ENCODE results near the gene RBP5. TPM values are rescaled to one million over a fixed set of nuclear protein-coding genes. Genes with fewer than 3 reads are reported as not detected.
A peak's percentile ranks its signal among the peaks of the same experiment; 100 is the strongest.

Gene RBP5
- total and polyA plus RNA-seq, 10 donors: 55.5 to 170 (median 105) TPM

- H3K27ac ChIP-seq: no peak overlapping the region
- peaks cover 0 to 80% (median 23%) of the 10 kb centered on the region in 6 donors for H3K4me1 ChIP-seq
- peaks cover 0 to 66% (median 24%) of the 10 kb centered on the region in 6 donors for H3K36me3 ChIP-seq
- TF ChIP-seq POLR2AphosphoS5 (IDR thresholded peaks at IDR 0.05) (no peak), POLR2A (IDR thresholded peaks at IDR 0.05) (no peak)
- TF ChIP-seq, protein P1, sequence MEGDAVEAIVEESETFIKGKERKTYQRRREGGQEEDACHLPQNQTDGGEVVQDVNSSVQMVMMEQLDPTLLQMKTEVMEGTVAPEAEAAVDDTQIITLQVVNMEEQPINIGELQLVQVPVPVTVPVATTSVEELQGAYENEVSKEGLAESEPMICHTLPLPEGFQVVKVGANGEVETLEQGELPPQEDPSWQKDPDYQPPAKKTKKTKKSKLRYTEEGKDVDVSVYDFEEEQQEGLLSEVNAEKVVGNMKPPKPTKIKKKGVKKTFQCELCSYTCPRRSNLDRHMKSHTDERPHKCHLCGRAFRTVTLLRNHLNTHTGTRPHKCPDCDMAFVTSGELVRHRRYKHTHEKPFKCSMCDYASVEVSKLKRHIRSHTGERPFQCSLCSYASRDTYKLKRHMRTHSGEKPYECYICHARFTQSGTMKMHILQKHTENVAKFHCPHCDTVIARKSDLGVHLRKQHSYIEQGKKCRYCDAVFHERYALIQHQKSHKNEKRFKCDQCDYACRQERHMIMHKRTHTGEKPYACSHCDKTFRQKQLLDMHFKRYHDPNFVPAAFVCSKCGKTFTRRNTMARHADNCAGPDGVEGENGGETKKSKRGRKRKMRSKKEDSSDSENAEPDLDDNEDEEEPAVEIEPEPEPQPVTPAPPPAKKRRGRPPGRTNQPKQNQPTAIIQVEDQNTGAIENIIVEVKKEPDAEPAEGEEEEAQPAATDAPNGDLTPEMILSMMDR (IDR thresholded peaks at IDR 0.05 in 8 of 11, conservative IDR thresholded peaks at IDR 0.05 in 3 of 11): no peak
- WGBS, 5 donors: 92 to 96% (median 93%) methylated on average over 14 of the region's 14 CpGs
- no peak overlapping the region for H3K4me3 ChIP-seq
- DNase-seq: no peak
- peaks cover 0 to 15% (median 11%) of the 10 kb centered on the region in 8 donors for H3K9me3 ChIP-seq
- no peaks in the 10 kb centered on the region for H3K27me3 ChIP-seq (replicated peaks in 1 of 7)
- intact Hi-C loops (cut with DNase I; ENCODE audit: low total_unique reads): no loop called here
These were observed 24.7 kb downstream of the RBP5 start for GRCh38 chr12:7103837-7104584.

- intact Hi-C loops (cut with DNase I; ENCODE audit: low total_unique reads): no loop called here
- 46 to 63% (median 52%) methylated on average over 3 of the region's 3 CpGs for WGBS, 5 donors
- TF ChIP-seq, protein P1 (IDR thresholded peaks at IDR 0.05 in 8 of 11, conservative IDR thresholded peaks at IDR 0.05 in 3 of 11): no peak
- TF ChIP-seq POLR2AphosphoS5 (IDR thresholded peaks at IDR 0.05) (no peak), POLR2A (IDR thresholded peaks at IDR 0.05) (no peak)
- peaks cover 0 to 15% (median 11%) of the 10 kb centered on the region in 8 donors for H3K9me3 ChIP-seq
- peaks cover 0 to 69% (median 16%) of the 10 kb centered on the region in 6 donors for H3K4me1 ChIP-seq
- no peaks in the 10 kb centered on the region for H3K27me3 ChIP-seq (replicated peaks in 1 of 7)
- DNase-seq: no peak
- H3K27ac ChIP-seq: peak overlapping the region in 1 of 8 donors; percentile 4
- peaks cover 0 to 80% (median 28%) of the 10 kb centered on the region in 6 donors for H3K36me3 ChIP-seq
- no peak overlapping the region for H3K4me3 ChIP-seq
These were observed 26.1 kb downstream of the RBP5 start for GRCh38 chr12:7102582-7102981.

DNA sequence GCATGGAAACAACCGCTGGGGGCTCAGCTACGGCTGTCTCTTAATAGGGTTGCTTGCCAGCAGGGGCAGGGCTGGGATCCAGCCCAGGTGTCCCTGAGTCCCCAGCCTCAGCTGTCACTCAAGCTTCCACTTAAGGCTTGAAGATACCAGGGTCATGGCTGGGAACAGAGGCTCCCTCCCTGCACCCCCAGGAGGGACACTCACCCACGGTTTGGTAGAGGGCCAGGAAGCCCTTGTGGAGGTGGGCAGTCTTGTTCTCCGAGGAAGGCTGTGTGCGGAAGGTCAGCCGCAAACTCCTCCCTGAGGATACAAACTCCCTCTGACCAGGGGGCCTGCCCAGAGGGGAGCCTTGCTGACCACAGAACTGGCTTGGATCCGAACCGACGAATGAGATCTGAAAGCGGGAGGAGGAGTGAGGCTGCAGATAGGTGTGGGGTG, 27.0 kb downstream of the RBP5 start:
- H3K9me3 ChIP-seq: peaks cover 0 to 15% (median 11%) of the 10 kb centered on the region in 8 donors
- H3K4me3 ChIP-seq: no peak overlapping the region
- intact Hi-C loops (cut with DNase I; ENCODE audit: low total_unique reads): no loop called here
- H3K4me1 ChIP-seq: peaks cover 0 to 60% (median 7%) of the 10 kb centered on the region in 6 donors
- TF ChIP-seq, protein P1 (IDR thresholded peaks at IDR 0.05 in 8 of 11, conservative IDR thresholded peaks at IDR 0.05 in 3 of 11): no peak
- TF ChIP-seq POLR2AphosphoS5 (IDR thresholded peaks at IDR 0.05) (peak in 1 of 3 donors; percentile 20), POLR2A (IDR thresholded peaks at IDR 0.05) (no peak)
- peaks cover 0 to 88% (median 28%) of the 10 kb centered on the region in 6 donors for H3K36me3 ChIP-seq
- no peaks in the 10 kb centered on the region for H3K27me3 ChIP-seq (replicated peaks in 1 of 7)
- WGBS, 5 donors: 86 to 93% (median 89%) methylated on average over 10 of the region's 10 CpGs
- DNase-seq: no peak
- H3K27ac ChIP-seq: peak overlapping the region in 3 of 8 donors; percentile 7 to 40 (median 25)

DNA sequence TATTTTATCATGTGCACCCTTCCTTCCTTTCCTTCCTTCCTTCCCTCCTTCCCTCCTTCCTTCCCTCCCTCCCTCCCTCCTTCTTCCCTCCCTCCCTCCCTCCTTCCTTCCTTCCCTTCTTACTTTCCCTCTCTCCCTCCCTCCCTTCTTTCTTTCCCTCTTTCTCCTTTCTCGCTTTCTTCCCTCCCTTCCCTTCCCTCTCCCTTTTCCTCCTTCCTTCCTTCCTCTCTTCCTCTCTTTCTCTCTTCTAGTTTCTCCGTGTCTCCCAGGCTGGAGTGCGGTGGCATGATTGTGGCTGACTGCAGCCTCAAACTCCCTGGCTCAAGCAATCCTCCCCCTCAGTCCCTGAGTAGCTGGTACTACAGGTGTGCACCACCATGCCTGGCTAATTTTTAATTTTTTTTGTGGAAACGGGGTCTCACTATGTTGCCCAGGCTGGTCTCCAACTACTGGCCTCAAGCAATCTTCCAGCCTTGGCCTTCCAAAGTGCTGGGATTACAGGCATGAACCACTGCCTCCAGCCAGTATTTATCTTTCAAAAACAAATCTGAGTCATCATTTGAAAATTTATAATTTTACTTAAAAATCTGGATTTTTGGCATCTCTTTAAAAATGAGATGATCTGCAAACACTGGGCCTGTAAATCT, 27.5 kb downstream of the RBP5 start:
- intact Hi-C loops (cut with DNase I; ENCODE audit: low total_unique reads): no loop called here
- H3K27ac ChIP-seq: peak overlapping the region in 3 of 8 donors; percentile 7 to 40 (median 38)
- peaks cover 0 to 94% (median 28%) of the 10 kb centered on the region in 6 donors for H3K36me3 ChIP-seq
- no peaks in the 10 kb centered on the region for H3K27me3 ChIP-seq (replicated peaks in 1 of 7)
- DNase-seq: no peak
- no peak for TF ChIP-seq POLR2A (IDR thresholded peaks at IDR 0.05)
- TF ChIP-seq, protein P1 (IDR thresholded peaks at IDR 0.05 in 8 of 11, conservative IDR thresholded peaks at IDR 0.05 in 3 of 11): no peak
- no peak for TF ChIP-seq POLR2AphosphoS5 (IDR thresholded peaks at IDR 0.05)
- peaks cover 0 to 9% (median 7%) of the 10 kb centered on the region in 8 donors for H3K9me3 ChIP-seq
- peaks cover 0 to 56% (median 6%) of the 10 kb centered on the region in 6 donors for H3K4me1 ChIP-seq
- 86 to 97% (median 94%) methylated on average over 4 of the region's 4 CpGs for WGBS, 5 donors
- no peak overlapping the region for H3K4me3 ChIP-seq

Data from spleen (tissue), 11 donors.